GM18502 (cell line): ENCODE measurements around the gene ATG14.

Experiments used
- ATAC-seq: cut with Tn5 transposase; IDR thresholded peaks from one replicate; pipeline ENCODE4 v1.9.1; 2021; ENCODE audit warnings: mild to moderate bottlenecking; ENCODE audit not compliant: unreplicated experiment, poor library complexity

ATG14 gene

DNA sequence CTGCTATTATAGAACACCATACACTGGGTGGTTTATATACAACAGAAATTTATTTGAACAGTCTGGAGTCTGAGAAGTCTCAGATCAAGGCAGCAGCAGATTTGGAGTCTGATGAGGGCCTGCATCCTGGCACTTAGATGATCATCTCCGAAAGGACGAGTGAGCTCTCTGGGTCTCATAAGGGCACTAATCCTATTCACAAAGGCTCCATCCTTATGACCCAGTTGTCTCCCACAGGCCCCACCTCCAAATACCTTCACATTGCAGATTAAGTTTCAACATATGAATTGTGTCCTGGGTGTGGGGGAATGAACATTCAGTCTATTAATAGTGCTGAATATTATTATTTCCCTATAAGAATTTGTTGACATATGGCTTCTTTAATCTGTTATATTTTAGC, 86.8 kb downstream of the ATG14 start:
- no peak for ATAC-seq

DNA sequence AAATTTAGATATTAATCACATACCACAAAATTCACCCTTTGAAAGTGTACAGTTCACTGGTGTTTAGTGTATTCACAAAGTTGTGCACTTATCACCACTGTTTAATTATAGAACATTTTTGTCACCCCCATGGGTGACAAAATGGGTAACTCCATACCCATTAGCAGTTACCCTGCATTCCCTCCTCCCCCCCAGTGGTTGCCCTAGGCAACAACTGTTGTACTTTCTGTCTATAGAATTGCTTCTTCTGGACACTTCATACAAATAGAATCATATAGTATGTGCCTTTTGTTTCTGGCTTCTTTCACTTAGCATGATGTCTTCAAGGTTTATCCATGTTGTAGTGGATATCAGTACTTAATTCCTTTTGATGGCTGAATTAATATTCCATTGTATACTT, 87.7 kb downstream of the ATG14 start:
- no peak for ATAC-seq

DNA sequence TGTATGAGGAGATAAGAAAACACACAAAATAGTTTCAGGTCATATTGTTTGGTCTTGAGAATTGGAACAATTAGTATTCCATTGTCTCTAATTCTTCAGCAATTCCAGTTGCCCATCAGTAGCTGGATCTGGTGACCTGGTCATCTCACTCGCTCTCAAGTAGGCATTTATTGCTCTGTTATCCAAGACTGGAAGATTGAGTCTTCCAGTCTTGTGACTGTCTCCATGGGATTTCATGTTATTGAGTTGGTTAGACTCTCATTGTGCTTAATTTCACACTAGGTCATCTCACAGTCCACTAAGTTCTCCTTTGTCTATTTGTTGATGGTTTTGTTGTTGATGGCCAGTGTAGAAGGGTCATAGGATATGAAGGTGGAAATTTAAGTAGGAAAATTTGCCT, 92.9 kb downstream of the ATG14 start:
- no peak for ATAC-seq

DNA sequence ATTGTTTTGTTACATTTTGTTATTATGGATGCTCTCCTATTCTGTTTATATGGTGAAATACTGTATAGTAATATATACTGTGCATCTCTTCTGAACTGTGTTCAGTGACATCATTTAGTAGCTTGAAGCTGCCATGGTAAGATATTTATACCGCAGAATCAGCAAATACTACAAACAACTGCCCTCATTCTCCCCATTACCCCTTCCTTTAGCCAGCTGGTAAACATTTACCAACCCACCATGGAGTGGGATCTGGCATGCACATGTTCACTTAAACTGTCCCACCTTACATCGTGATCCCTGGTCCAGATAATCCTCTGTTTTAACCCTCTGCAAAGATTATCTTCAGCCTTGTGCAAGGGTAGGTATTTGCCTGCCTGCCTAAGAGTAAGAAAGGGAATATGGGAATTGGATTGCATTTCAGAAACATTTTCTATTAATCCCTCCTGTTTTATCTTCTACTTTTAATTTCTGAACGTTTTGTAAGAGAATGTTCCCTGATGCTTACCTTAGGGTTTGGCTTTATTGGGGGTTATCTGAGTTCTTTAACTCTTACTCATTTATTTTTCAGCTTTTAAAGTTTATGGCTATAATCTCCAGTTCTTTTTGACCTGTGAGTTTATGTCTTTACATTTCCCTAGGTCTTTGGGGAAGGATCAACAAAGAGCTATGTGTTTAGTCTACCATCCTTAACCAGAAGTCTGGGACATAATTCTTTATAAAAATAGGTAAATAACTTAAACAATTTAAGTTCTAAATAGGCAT, 93.9 kb downstream of the ATG14 start:
- ATAC-seq, result no peak

DNA sequence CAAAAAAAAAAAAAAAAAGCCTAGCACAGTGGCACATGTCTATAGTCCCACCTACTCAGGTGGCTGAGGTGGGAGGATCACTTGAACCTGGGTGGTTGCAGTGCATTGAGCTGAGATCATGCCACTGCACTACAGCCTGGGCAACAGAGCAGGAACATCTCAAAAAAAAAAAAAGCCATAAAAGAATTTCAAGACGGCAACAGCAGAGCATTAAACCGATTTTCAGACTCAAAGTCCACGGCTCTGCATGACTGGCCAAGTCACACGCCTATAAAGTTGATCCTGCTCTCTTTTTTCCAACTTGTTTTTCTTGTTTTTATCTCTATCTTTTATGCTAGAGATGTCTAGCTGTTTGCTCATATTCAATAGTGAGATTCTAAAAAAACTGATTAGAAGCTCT, 95.1 kb downstream of the ATG14 start:
- ATAC-seq, result no peak
